OCI-LY1 (cell line): ENCODE data around the gene DZIP1L.

Source experiments
- H2AFZ ChIP-seq: fragments of 200-600 bp; sonication (generic), shearing (Covaris generic); 2 replicates; pipeline ENCODE4 v1.6.0; 2014; ENCODE audit warnings: antibody characterized with exemption, mild to moderate bottlenecking, low read length
- H3F3A ChIP-seq: fragments of 200-600 bp; sonication (generic), shearing (Covaris generic); 2 replicates; pipeline ENCODE4 v1.6.0; 2014; ENCODE audit warnings: mild to moderate bottlenecking, antibody characterized with exemption, low read length, moderate library complexity; ENCODE audit not compliant: insufficient read depth
- H3K27ac ChIP-seq: fragments of 200-600 bp; sonication (generic); 2 replicates; pipeline ENCODE4 v1.5.1; 2014; ENCODE audit warnings: low read length, mixed run types, mild to moderate bottlenecking, low read depth; ENCODE audit not compliant: poor library complexity, severe bottlenecking
- H3K27me3 ChIP-seq: fragments of 200-600 bp; sonication (generic); 2 replicates; pipeline ENCODE4 v1.6.0; 2014; ENCODE audit warnings: antibody characterized with exemption, mild to moderate bottlenecking, low read length, moderate library complexity; ENCODE audit not compliant: insufficient read depth
- H3K36me3 ChIP-seq: fragments of 200-600 bp; sonication (generic); 2 replicates; pipeline ENCODE4 v1.6.1; 2014; ENCODE audit warnings: mild to moderate bottlenecking, antibody characterized with exemption, low read length, moderate library complexity, mixed read lengths; ENCODE audit not compliant: insufficient read depth
- H3K4me1 ChIP-seq: fragments of 200-600 bp; sonication (generic); 2 replicates; pipeline ENCODE4 v1.5.1; 2014; ENCODE audit warnings: mild to moderate bottlenecking, low read length, moderate library complexity; ENCODE audit not compliant: insufficient read depth, severe bottlenecking
- H3K4me2 ChIP-seq: fragments of 200-600 bp; sonication (generic), shearing (Covaris generic); 2 replicates; pipeline ENCODE4 v1.6.1; 2014; ENCODE audit warnings: low read length
- H3K4me3 ChIP-seq: fragments of 200-600 bp; sonication (generic); 2 replicates; pipeline ENCODE4 v1.5.1; 2014; ENCODE audit warnings: low read length, low read depth, mild to moderate bottlenecking, mixed read lengths; ENCODE audit not compliant: poor library complexity, severe bottlenecking
- H3K79me2 ChIP-seq: fragments of 200-600 bp; shearing (Covaris generic); 2 replicates; pipeline ENCODE4 v1.6.1; 2016; ENCODE audit warnings: mixed run types, low read length, mixed read lengths; ENCODE audit not compliant: insufficient read depth
- H3K9ac ChIP-seq: fragments of 200-600 bp; sonication (generic), shearing (Covaris generic); 2 replicates; pipeline ENCODE4 v1.6.1; 2014; ENCODE audit warnings: mild to moderate bottlenecking, low read length, mixed read lengths
- H3K9me2 ChIP-seq: fragments of 200-600 bp; sonication (generic), shearing (Covaris generic); 2 replicates; pipeline ENCODE4 v1.6.1; 2014; ENCODE audit warnings: low read depth, mild to moderate bottlenecking, low read length, mixed read lengths
- H3K9me3 ChIP-seq: fragments of 200-600 bp; shearing (Covaris generic); 2 replicates; pipeline ENCODE4 v1.6.1; 2014; ENCODE audit warnings: low read length, mixed read lengths
- H4K20me1 ChIP-seq: fragments of 200-600 bp; sonication (generic), shearing (Covaris generic); 2 replicates; pipeline ENCODE4 v1.6.0; 2016; ENCODE audit warnings: mild to moderate bottlenecking, low read length; ENCODE audit not compliant: insufficient read depth
- EZH2 ChIP-seq: fragments of 200-600 bp; sonication (generic), shearing (Covaris generic); IDR thresholded peaks from 2 replicates; pipeline ENCODE4 v1.8.0; 2017; ENCODE audit warnings: borderline replicate concordance, mixed run types, mild to moderate bottlenecking, antibody characterized with exemption, low read length, moderate library complexity, mixed read lengths
- TF ChIP-seq, protein P1 (sequence below): fragments of 200-600 bp; sonication (generic), shearing (Covaris generic); IDR thresholded peaks from 2 replicates; pipeline ENCODE4 v1.5.1; 2017; ENCODE audit warnings: mild to moderate bottlenecking, antibody characterized with exemption, low read length, moderate library complexity, mixed read lengths

DZIP1L gene

GRCh38 chr3:138059261-138059660 lies 56.1 kb downstream of the DZIP1L start:
- no peaks in the 10 kb centered on the region for H3K27me3 ChIP-seq
- H3K27ac ChIP-seq, result no peak overlapping the region
- H3K79me2 ChIP-seq, result no peaks in the 10 kb centered on the region
- no peaks in the 10 kb centered on the region for H3K9me3 ChIP-seq
- H3K4me2 ChIP-seq, result no peak overlapping the region
- no peaks in the 10 kb centered on the region for H3K36me3 ChIP-seq
- H4K20me1 ChIP-seq, result no peaks in the 10 kb centered on the region
- no peaks in the 10 kb centered on the region for H3F3A ChIP-seq
- H3K4me3 ChIP-seq, result no peak overlapping the region
- H3K9ac ChIP-seq, result no peak overlapping the region
- no peaks in the 10 kb centered on the region for H3K9me2 ChIP-seq
- no peak overlapping the region for H2AFZ ChIP-seq
- H3K4me1 ChIP-seq, result no peaks in the 10 kb centered on the region
- TF ChIP-seq EZH2, result no peak
- TF ChIP-seq, protein P1, sequence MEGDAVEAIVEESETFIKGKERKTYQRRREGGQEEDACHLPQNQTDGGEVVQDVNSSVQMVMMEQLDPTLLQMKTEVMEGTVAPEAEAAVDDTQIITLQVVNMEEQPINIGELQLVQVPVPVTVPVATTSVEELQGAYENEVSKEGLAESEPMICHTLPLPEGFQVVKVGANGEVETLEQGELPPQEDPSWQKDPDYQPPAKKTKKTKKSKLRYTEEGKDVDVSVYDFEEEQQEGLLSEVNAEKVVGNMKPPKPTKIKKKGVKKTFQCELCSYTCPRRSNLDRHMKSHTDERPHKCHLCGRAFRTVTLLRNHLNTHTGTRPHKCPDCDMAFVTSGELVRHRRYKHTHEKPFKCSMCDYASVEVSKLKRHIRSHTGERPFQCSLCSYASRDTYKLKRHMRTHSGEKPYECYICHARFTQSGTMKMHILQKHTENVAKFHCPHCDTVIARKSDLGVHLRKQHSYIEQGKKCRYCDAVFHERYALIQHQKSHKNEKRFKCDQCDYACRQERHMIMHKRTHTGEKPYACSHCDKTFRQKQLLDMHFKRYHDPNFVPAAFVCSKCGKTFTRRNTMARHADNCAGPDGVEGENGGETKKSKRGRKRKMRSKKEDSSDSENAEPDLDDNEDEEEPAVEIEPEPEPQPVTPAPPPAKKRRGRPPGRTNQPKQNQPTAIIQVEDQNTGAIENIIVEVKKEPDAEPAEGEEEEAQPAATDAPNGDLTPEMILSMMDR, result no peak

DNA sequence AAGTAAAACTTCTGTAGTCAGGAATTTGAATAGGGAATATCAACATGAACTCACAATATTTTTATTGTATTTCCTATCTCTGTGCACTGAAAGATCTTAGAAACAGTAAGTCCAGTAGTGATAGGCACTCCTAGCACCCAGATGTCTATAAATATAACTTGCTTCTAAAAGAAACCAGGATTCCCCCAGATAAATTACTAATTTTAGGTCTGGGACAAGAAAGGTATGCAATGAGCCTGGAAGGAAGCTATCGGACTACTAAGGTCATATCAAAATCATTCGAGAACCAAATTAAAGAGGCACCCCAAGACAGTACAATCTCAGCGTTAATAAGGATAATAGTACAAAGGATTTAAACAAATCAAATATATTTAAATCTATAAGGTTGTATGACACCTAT lies 58.0 kb downstream of the DZIP1L start:
- Histone ChIP-seq H3K9me2 (no peaks in the 10 kb centered on the region), H3K79me2 (no peaks in the 10 kb centered on the region), H3K36me3 (no peaks in the 10 kb centered on the region), H2AFZ (no peak overlapping the region), H3F3A (no peaks in the 10 kb centered on the region), H3K4me1 (no peaks in the 10 kb centered on the region), H3K27me3 (no peaks in the 10 kb centered on the region), H3K4me3 (no peak overlapping the region), H3K9me3 (no peaks in the 10 kb centered on the region), H3K27ac (no peak overlapping the region), H3K4me2 (no peak overlapping the region), H4K20me1 (no peaks in the 10 kb centered on the region), H3K9ac (no peak overlapping the region)
- TF ChIP-seq EZH2, result no peak
- TF ChIP-seq, protein P1, result no peak

DNA sequence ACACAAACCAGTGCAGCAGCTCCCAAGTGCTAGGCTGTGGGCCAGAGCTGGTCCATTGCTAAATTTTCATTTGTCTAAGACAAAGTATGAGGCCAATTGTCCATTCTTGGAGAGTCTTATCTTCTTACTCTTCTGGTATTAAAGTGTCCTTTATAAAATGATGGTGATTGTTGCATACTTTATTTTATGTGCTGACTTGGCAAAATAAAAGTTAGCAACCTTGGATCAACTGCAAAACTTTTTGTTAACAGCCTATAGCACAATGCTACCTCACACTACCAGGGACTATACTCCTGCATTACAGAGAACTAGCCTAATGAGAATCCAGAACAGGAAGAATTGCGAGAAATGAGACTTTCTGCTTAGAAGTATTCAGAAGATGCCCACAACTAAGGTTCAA lies 61.4 kb downstream of the DZIP1L start:
- Histone ChIP-seq H3K9me3 (no peaks in the 10 kb centered on the region), H3K27me3 (no peaks in the 10 kb centered on the region), H3K4me1 (no peaks in the 10 kb centered on the region), H3K4me3 (no peak overlapping the region), H2AFZ (no peak overlapping the region), H3K9ac (no peak overlapping the region), H3F3A (no peaks in the 10 kb centered on the region), H3K9me2 (no peaks in the 10 kb centered on the region), H3K36me3 (no peaks in the 10 kb centered on the region), H3K4me2 (no peak overlapping the region), H4K20me1 (no peaks in the 10 kb centered on the region), H3K79me2 (no peaks in the 10 kb centered on the region), H3K27ac (no peak overlapping the region)
- TF ChIP-seq, protein P1, result no peak
- no peak for TF ChIP-seq EZH2
